ENCODE results near the gene MTHFD2.
A peak's percentile ranks its signal among the peaks of the same experiment; 100 is the strongest.

Gene MTHFD2

GRCh38 chr2:74262681-74263080 is 64.3 kb downstream of the MTHFD2 start:
- TF ChIP-seq MYC (IDR thresholded peaks at IDR 0.05; ENCODE audit: low read depth, low read length) (no peak), MAX (IDR thresholded peaks at IDR 0.05; ENCODE audit: low read depth, low read length) (no peak), POLR2A (IDR thresholded peaks at IDR 0.05; ENCODE audit: extremely low read depth, insufficient read length) (no peak), CTCF (IDR thresholded peaks at IDR 0.05; ENCODE audit: low read depth, low read length) (no peak)
- no peak overlapping the region for H3K4me3 ChIP-seq (ENCODE audit: low read depth, low read length)
- DNase-seq (ENCODE audit: low read depth): no peak

GRCh38 chr2:74264281-74264680 is 65.9 kb downstream of the MTHFD2 start:
- TF ChIP-seq MYC (IDR thresholded peaks at IDR 0.05; ENCODE audit: low read depth, low read length) (no peak), POLR2A (IDR thresholded peaks at IDR 0.05; ENCODE audit: extremely low read depth, insufficient read length) (no peak), CTCF (IDR thresholded peaks at IDR 0.05; ENCODE audit: low read depth, low read length) (no peak), MAX (IDR thresholded peaks at IDR 0.05; ENCODE audit: low read depth, low read length) (no peak)

GRCh38 chr2:74267068-74267467 is 68.7 kb downstream of the MTHFD2 start:
- no peak overlapping the region for H3K4me3 ChIP-seq (ENCODE audit: low read depth, low read length)
- TF ChIP-seq MYC (IDR thresholded peaks at IDR 0.05; ENCODE audit: low read depth, low read length) (no peak), CTCF (IDR thresholded peaks at IDR 0.05; ENCODE audit: low read depth, low read length) (peak; percentile 20)
- peak; percentile 37 for DNase-seq (ENCODE audit: low read depth)

More at GRCh38 chr2:74264281-74264680, 65.9 kb downstream of the MTHFD2 start:
- no peak for DNase-seq (ENCODE audit: low read depth)
- no peak overlapping the region for H3K4me3 ChIP-seq (ENCODE audit: low read depth, low read length)
